ENCODE data around the gene DGKH. TPM values are rescaled to one million over a fixed set of nuclear protein-coding genes. Genes with fewer than 3 reads are reported as not detected.

Gene DGKH
- total and polyA plus RNA-seq, 10 of the 15 experiments (the other 5 are each of a cell fraction or from before 2014, with no cell fraction given), result 1.3 to 15.2 (median 7.3) TPM

GRCh38 chr13:42270160-42270856 lies 221.9 kb downstream of the DGKH start:
- Histone ChIP-seq H3K27ac (ENCODE audit: control insufficient read depth, insufficient read depth) (no peak overlapping the region), H3K4me1 (ENCODE audit: control insufficient read depth, insufficient read depth, low read length) (peaks cover 8% of the 10 kb centered on the region), H3K9ac (ENCODE audit: control insufficient read depth, insufficient read depth, low read length) (no peak overlapping the region), H3K36me3 (ENCODE audit: control insufficient read depth in 2 of 2, insufficient read depth in 2 of 2, low read length in 1 of 2) (no peaks in the 10 kb centered on the region), H2AFZ (ENCODE audit: control insufficient read depth, low read depth, low read length) (no peak overlapping the region), H3K4me3 (peak overlapping the region; percentile 90; the same call in 1 of the 2 replicates), H3K27me3 (replicated peaks in 1 of 2; ENCODE audit: control insufficient read depth in 2 of 2, insufficient read depth in 2 of 2, low read length in 1 of 2) (no peaks in the 10 kb centered on the region), H3K79me2 (ENCODE audit: control insufficient read depth, insufficient read depth, low read length) (peaks cover 39% of the 10 kb centered on the region), H3K9me3 (replicated peaks; ENCODE audit: control insufficient read depth, insufficient read depth, low read length) (no peaks in the 10 kb centered on the region; the same call in 2 of the 3 replicates), H3K4me2 (ENCODE audit: control insufficient read depth, insufficient read depth) (peak overlapping the region; percentile 74; the same call in 1 of the 2 replicates), H4K20me1 (ENCODE audit: control insufficient read depth, insufficient read depth) (no peaks in the 10 kb centered on the region)
- no TSS peak for BruUV-seq (replicated peaks)
- POLR2A ChIA-PET, result interaction anchor here (1.2 kb wide), 1 partner anchor 10 kb away, joined by 4 read pairs; no protein-coding TSS in a partner anchor
- FAIRE-seq (no peak), ATAC-seq (no peak), DNase-seq (ENCODE audit: low read depth, low spot score) (no peak)
- TF ChIP-seq RAD21 (IDR thresholded peaks at IDR 0.05; ENCODE audit: insufficient read depth, low read depth, low read length) (no peak), YY1 (IDR thresholded peaks at IDR 0.05; ENCODE audit: low read depth, low read length) (peak; percentile 61; the same call in 1 of the 2 replicates), MYB (IDR thresholded peaks at IDR 0.05; ENCODE audit: borderline replicate concordance, low read depth, low read length) (no peak), CREM (IDR thresholded peaks at IDR 0.05; ENCODE audit: low read depth) (no peak), ZBTB4 (CRISPR knock-in tag; IDR thresholded peaks at IDR 0.05) (0 out of 2 replicates have a peak, but pooled peaks have one; percentile 42), MEF2A (IDR thresholded peaks at IDR 0.05; ENCODE audit: insufficient read depth, low read depth, low read length) (no peak), EP300 (IDR thresholded peaks at IDR 0.05; ENCODE audit: borderline replicate concordance in 1 of 2, control insufficient read depth in 1 of 2, low read depth in 2 of 2, low read length in 2 of 2) (no peak), NR2F1 (conservative IDR thresholded peaks at IDR 0.05) (no peak)
- TF ChIP-seq, protein P1, sequence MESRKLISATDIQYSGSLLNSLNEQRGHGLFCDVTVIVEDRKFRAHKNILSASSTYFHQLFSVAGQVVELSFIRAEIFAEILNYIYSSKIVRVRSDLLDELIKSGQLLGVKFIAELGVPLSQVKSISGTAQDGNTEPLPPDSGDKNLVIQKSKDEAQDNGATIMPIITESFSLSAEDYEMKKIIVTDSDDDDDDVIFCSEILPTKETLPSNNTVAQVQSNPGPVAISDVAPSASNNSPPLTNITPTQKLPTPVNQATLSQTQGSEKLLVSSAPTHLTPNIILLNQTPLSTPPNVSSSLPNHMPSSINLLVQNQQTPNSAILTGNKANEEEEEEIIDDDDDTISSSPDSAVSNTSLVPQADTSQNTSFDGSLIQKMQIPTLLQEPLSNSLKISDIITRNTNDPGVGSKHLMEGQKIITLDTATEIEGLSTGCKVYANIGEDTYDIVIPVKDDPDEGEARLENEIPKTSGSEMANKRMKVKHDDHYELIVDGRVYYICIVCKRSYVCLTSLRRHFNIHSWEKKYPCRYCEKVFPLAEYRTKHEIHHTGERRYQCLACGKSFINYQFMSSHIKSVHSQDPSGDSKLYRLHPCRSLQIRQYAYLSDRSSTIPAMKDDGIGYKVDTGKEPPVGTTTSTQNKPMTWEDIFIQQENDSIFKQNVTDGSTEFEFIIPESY (IDR thresholded peaks at IDR 0.05), result peak; percentile 50; the same call in 1 of the 2 replicates
- 40% methylated on average over 6 of the region's 6 CpGs for WGBS (ENCODE audit: insufficient coverage, insufficient replicate concordance, low lambda C conversion rate, missing lambda C conversion rate)
- intact Hi-C loops (cut with micrococcal nuclease; ENCODE audit: unreplicated experiment), result loop anchor here (5.0 to 10.0 kb wide), 5 partner anchors 137 to 1286 kb away; partner anchors contain the start of gene DGKH
- SMC1A ChIA-PET (ENCODE audit: uncharacterized antibody, unreplicated experiment), result interaction anchor here (1.2 to 4.2 kb wide), 6 partner anchors 11 to 208 kb away, joined by 3 to 21 read pairs (median 6); no protein-coding TSS in a partner anchor
- RAD21 ChIA-PET (ENCODE audit: unreplicated experiment), result interaction anchor here (1.0 to 1.9 kb wide), 4 partner anchors 9 to 110 kb away, joined by 3 to 8 read pairs (median 4); no protein-coding TSS in a partner anchor
- in situ Hi-C loops (cut with MboI), result no loop called here
- CTCF ChIA-PET, result interaction anchor here (1.0 to 1.5 kb wide), 3 partner anchors 17 to 727 kb away, joined by 3 read pairs; no protein-coding TSS in a partner anchor
